Esophagus (tissue), 2 donors: ENCODE data around the gene LCMT2. TPM values are rescaled to one million over a fixed set of nuclear protein-coding genes. Genes with fewer than 3 reads are reported as not detected.

Experiments
- H3K27ac ChIP-seq, 2 donors: one replicate each; pipeline ENCODE4 v1.5.1; 2013; ENCODE audit warnings: low read depth in 2 of 2, mild to moderate bottlenecking in 2 of 2, inconsistent platforms in 1 of 2, low read length in 1 of 2, moderate library complexity in 1 of 2
- H3K27me3 ChIP-seq, 2 donors: one replicate each; pipeline ENCODE4 v1.6.1; 2013; ENCODE audit warnings: low read length in 2 of 2, control low read depth in 1 of 2, mild to moderate bottlenecking in 1 of 2; ENCODE audit not compliant: insufficient read depth in 2 of 2, control insufficient read depth in 1 of 2
- H3K36me3 ChIP-seq, 2 donors: one replicate each; pipeline ENCODE4 v1.6.1; 2013; ENCODE audit warnings: low read length in 1 of 2; ENCODE audit not compliant: control insufficient read depth in 2 of 2, insufficient read depth in 2 of 2
- H3K4me1 ChIP-seq, 2 donors: one replicate each; pipeline ENCODE4 v1.6.1; 2013; ENCODE audit warnings: low read length in 1 of 2; ENCODE audit not compliant: control insufficient read depth in 2 of 2, insufficient read depth in 2 of 2
- H3K4me3 ChIP-seq, 2 donors: one replicate each; pipeline ENCODE4 v1.5.1; 2013; ENCODE audit warnings: low read length in 2 of 2, mild to moderate bottlenecking in 2 of 2, low read depth in 1 of 2, moderate library complexity in 1 of 2
- H3K9me3 ChIP-seq, 2 donors: one replicate each; pipeline ENCODE4 v1.6.1; 2013; ENCODE audit warnings: mild to moderate bottlenecking in 2 of 2, low read depth in 1 of 2, low read length in 1 of 2, moderate library complexity in 1 of 2; ENCODE audit not compliant: control insufficient read depth in 2 of 2, insufficient read depth in 1 of 2
- WGBS, 2 donors: extraction: QIAGEN DNeasy Blood & Tissue Kit; methylation state at CpG; one replicate each; pipeline ENCODE4 v1.1.7; 2013; 5-methylcytosine and 5-hydroxymethylcytosine counted together
- polyA plus RNA-seq, 2 donors: library from polyadenylated mRNA; stranded (reverse); fragments of 200-250 nt; gene quantifications; one replicate each; pipeline ENCODE4 v1.2.3, GENCODE V29; 2013
- donor health status: healthy with polysubstance abuse.
- donor health status: Bipolar disorder and iron deficiency.

Gene LCMT2
- 1 to 10 TPM; 5.0 to 5.5 TPM for polyA plus RNA-seq

- Histone ChIP-seq H3K4me1 (peaks cover 4 to 10% of the 10 kb centered on the region in 2 donors), H3K27ac (peak within 1 kb of the TSS; percentile 96 to 97), H3K27me3 (no peaks in the 10 kb centered on the region), H3K36me3 (no peaks in the 10 kb centered on the region), H3K4me3 (peak within 1 kb of the TSS; percentile 76 to 94), H3K9me3 (no peaks in the 10 kb centered on the region)
- 0% methylated on average over 84 to 86 of the region's 86 CpGs for WGBS, 2 donors
Observed at GRCh38 chr15:43329960-43330779, at the start of gene LCMT2. Gene LCMT2 (minus strand): TSS chr15:43330573. CDS start chr15:43330489, 84 bp downstream.

DNA sequence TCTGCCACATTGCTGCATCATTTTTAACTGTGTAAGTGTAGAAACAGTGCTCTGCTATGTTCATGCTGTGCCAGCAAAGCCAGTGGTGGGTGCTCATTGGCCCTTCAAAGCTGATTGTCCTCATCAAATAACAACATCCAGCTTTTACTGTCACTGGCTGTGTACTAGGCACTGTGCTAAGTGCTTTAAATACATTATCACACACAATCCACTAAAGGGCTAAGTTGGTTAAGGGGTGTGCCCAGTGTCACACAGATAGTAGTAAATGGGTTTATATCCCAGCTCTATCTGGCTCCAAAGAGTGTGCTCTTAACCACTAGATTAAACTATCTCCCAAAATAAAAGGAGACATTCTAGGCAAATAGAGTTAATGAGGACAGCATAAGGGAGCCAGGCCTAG is 48.2 kb upstream of the LCMT2 start:
- Histone ChIP-seq H3K4me1 (no peaks in the 10 kb centered on the region), H3K27ac (no peak overlapping the region), H3K36me3 (peaks cover 8% of the 10 kb centered on the region in 2 donors), H3K4me3 (no peak overlapping the region), H3K27me3 (no peaks in the 10 kb centered on the region), H3K9me3 (no peaks in the 10 kb centered on the region)

GRCh38 chr15:43376017-43376705 is 45.8 kb upstream of the LCMT2 start:
- H3K27me3 ChIP-seq: no peaks in the 10 kb centered on the region
- H3K4me1 ChIP-seq: no peaks in the 10 kb centered on the region
- 87 to 89% methylated on average over 13 of the region's 13 CpGs for WGBS, 2 donors
- no peaks in the 10 kb centered on the region for H3K9me3 ChIP-seq
- H3K4me3 ChIP-seq: no peak overlapping the region
- peaks cover 5% of the 10 kb centered on the region in 2 donors for H3K36me3 ChIP-seq
- no peak overlapping the region for H3K27ac ChIP-seq

GRCh38 chr15:43370975-43371974 is 40.9 kb upstream of the LCMT2 start, which contains the start of the genes TUBGCP4 and ZSCAN29:
Gene TUBGCP4 (plus strand): TSS chr15:43371101. CDS start chr15:43371355, 254 bp downstream.
Gene ZSCAN29 (minus strand): TSS chr15:43371043. CDS start chr15:43369913, 1,130 bp downstream.
- Histone ChIP-seq H3K27ac (peak within 1 kb of the TSS; percentile 39 to 73), H3K4me3 (peak within 1 kb of the TSS; percentile 72 to 97), H3K36me3 (peaks cover 6 to 7% of the 10 kb centered on the region in 2 donors), H3K9me3 (peaks cover 0 to 2% of the 10 kb centered on the region in 2 donors), H3K27me3 (no peaks in the 10 kb centered on the region), H3K4me1 (peaks cover 0 to 6% of the 10 kb centered on the region in 2 donors)
- 3% methylated on average over 63 to 66 of the region's 66 CpGs for WGBS, 2 donors

DNA sequence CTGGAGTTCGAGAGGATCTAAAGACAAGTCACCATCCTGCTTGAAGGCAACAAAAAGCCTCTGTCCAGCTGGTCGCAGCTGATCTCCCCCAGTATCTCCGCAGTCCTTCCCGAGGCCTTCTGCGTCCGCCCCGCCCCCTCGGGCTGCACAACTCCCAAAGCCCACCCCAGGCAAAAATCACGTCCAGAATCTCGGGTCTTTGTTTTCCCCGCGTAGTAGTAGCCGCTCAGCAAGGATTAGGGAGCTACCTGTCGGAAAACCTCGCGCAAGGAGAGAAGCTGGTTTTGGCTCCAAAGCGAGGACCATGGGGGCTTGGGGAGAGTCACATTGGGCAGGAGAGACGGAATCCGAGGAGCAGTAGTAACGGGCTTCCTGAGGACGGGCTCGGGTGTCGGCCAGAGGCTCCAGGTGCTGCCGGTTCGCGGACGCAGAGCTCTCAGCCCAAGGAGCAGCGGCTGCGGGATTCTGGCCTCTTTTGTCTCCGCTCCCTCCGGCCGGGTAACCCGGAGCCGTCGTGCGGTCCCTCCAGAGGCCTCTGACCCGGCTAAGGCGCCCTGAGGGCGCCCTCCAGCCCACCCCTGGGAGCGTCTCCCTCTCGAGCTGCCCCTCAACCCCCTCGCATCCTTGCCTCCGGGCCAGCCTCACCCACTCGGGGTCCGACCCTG is 40.1 kb upstream of the LCMT2 start:
- Histone ChIP-seq H3K36me3 (peaks cover 11 to 12% of the 10 kb centered on the region in 2 donors), H3K4me3 (peak overlapping the region; percentile 72 to 97), H3K27ac (peak overlapping the region; percentile 39 to 73), H3K9me3 (peaks cover 0 to 2% of the 10 kb centered on the region in 2 donors), H3K4me1 (peaks cover 0 to 6% of the 10 kb centered on the region in 2 donors), H3K27me3 (no peaks in the 10 kb centered on the region)
- WGBS, 2 donors: 2 to 3% methylated on average over 43 to 45 of the region's 45 CpGs

DNA sequence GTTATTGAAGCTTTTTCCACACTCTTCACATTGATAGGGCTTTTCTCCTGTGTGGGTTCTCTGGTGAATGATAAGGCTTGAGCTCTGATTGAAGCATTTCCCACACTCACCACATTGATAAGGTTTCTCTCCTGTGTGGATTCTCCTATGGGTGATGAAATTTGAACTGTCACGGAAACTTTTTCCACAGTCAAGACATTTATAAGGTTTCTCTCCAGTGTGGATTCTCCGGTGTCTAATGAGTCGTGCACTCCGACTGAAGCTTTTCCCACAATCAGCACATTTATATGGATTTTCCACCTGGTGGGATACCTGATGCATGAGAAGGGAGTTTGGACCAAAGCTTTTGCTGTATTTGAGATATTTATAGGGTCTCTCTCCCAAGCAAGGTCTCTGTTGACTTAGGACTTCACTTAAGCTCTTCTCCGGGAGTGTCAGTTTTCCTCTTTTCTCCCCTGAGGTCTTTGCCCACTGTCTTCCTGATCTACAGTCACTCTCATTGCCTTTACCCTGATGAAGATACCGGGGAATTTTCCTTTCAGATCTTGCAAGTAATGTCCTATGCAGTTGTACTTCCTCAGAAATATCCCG is 31.0 kb upstream of the LCMT2 start:
- 97 to 99% methylated on average over 7 of the region's 7 CpGs for WGBS, 2 donors
- peaks cover 22 to 24% of the 10 kb centered on the region in 2 donors for H3K36me3 ChIP-seq
- H3K4me3 ChIP-seq: no peak overlapping the region
- H3K9me3 ChIP-seq: peaks cover 2 to 16% of the 10 kb centered on the region in 2 donors
- H3K27ac ChIP-seq: no peak overlapping the region
- no peaks in the 10 kb centered on the region for H3K4me1 ChIP-seq
- H3K27me3 ChIP-seq: no peaks in the 10 kb centered on the region

- Histone ChIP-seq H3K4me3 (no peak overlapping the region), H3K36me3 (peaks cover 17 to 18% of the 10 kb centered on the region in 2 donors), H3K9me3 (peaks cover 2 to 16% of the 10 kb centered on the region in 2 donors), H3K27ac (no peak overlapping the region), H3K27me3 (no peaks in the 10 kb centered on the region), H3K4me1 (no peaks in the 10 kb centered on the region)
- 86 to 92% methylated on average over 4 of the region's 4 CpGs for WGBS, 2 donors
Observed at GRCh38 chr15:43360821-43361220, 30.4 kb upstream of the LCMT2 start.

GRCh38 chr15:43352693-43353382 is 22.5 kb upstream of the LCMT2 start:
- WGBS, 2 donors: 88 to 89% methylated on average over 2 of the region's 2 CpGs
- no peaks in the 10 kb centered on the region for H3K9me3 ChIP-seq
- no peak overlapping the region for H3K27ac ChIP-seq
- H3K27me3 ChIP-seq: no peaks in the 10 kb centered on the region
- H3K4me1 ChIP-seq: no peaks in the 10 kb centered on the region
- no peak overlapping the region for H3K4me3 ChIP-seq
- H3K36me3 ChIP-seq: peaks cover 3% of the 10 kb centered on the region in 2 donors
